ENCODE data around the gene HMGCL. TPM values are rescaled to one million over a fixed set of nuclear protein-coding genes. Genes with fewer than 3 reads are reported as not detected.

HMGCL gene
- total RNA-seq, 2 donors from 2014 or later: 18.9 to 21.1 TPM

DNA sequence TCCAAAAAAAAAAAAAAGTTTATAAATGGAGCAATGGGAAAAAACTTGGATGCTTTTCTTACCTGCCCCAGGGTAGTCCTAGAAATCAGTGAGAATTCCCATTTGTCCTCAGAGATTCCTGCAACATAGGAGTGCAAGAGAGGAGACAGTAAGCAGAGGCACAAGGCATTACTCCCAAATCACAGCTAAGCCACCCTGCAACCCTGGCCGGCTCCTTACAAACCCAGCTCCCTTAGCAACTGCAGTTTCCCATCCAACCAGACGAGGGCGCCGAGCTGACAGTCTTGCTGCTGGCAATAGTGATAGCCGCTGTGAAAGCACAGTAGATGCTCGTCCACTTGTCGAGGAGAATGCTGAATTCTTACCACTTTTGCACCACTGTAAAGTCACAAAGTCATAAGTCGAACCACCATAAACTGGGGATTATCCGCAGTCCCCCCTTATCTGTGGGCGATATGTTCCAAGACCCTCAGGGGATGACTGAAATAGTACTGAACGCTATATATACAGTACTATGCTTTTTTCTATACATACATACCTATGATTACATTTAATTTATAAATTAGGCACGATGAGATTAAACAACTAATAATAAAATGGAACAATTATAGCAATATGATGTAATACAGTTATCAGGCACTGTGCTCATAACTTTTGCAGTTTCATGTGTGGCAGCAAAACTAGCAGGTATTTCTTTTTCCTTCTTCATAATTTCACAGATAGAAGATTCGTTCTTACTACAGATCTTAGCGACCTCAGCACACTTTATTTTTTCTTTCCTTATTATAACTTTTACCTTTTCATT, 53.0 kb downstream of the HMGCL start:
- ATAC-seq: peak; percentile 94
- WGBS, 2 donors: 11 to 12% methylated on average over 13 to 14 of the region's 14 CpGs
- H3K4me3 ChIP-seq: no peak overlapping the region
- no peaks in the 10 kb centered on the region for H3K9me3 ChIP-seq
- H3K27me3 ChIP-seq: no peaks in the 10 kb centered on the region
- DNase-seq: peak; percentile 88 to 92 (median 88)
- no peaks in the 10 kb centered on the region for H3K36me3 ChIP-seq (replicated peaks in 1 of 2; ENCODE audit: insufficient read depth in 1 of 2, low read depth in 2 of 2)
- intact Hi-C loops (cut with DNase I): no loop called here
- TF ChIP-seq POLR2A (IDR thresholded peaks at IDR 0.05): no peak
- TF ChIP-seq, protein P1, sequence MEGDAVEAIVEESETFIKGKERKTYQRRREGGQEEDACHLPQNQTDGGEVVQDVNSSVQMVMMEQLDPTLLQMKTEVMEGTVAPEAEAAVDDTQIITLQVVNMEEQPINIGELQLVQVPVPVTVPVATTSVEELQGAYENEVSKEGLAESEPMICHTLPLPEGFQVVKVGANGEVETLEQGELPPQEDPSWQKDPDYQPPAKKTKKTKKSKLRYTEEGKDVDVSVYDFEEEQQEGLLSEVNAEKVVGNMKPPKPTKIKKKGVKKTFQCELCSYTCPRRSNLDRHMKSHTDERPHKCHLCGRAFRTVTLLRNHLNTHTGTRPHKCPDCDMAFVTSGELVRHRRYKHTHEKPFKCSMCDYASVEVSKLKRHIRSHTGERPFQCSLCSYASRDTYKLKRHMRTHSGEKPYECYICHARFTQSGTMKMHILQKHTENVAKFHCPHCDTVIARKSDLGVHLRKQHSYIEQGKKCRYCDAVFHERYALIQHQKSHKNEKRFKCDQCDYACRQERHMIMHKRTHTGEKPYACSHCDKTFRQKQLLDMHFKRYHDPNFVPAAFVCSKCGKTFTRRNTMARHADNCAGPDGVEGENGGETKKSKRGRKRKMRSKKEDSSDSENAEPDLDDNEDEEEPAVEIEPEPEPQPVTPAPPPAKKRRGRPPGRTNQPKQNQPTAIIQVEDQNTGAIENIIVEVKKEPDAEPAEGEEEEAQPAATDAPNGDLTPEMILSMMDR (IDR thresholded peaks at IDR 0.05): peak; percentile 78 to 88 (median 83)
- H3K27ac ChIP-seq: no peak overlapping the region
- peaks cover 2% of the 10 kb centered on the region for H3K4me1 ChIP-seq

DNA sequence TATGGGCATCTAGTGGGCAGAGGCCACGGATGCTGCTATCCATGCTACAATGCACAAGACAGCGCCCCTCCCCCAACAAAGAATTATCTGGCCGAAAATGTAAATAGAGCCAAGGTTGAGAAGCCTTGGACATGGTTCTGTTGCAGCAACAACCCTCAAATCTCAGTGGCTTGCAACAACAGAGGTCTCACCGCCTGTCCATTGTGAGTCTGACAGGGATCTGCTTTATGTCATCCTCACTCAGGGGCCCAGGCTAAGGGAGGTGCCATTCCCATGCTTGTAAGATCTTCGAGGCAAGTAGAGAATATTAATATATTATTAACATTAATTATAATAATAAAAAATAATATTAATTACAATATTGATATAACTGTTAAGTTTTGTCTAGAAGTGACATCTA, 56.5 kb downstream of the HMGCL start:
- Histone ChIP-seq H3K9me3 (no peaks in the 10 kb centered on the region), H3K27ac (no peak overlapping the region), H3K4me3 (no peak overlapping the region), H3K27me3 (no peaks in the 10 kb centered on the region), H3K36me3 (replicated peaks in 1 of 2; ENCODE audit: insufficient read depth in 1 of 2, low read depth in 2 of 2) (no peaks in the 10 kb centered on the region), H3K4me1 (peaks cover 3% of the 10 kb centered on the region)
- intact Hi-C loops (cut with DNase I): no loop called here
- DNase-seq (no peak), ATAC-seq (no peak)
- 72 to 73% methylated on average over 5 of the region's 5 CpGs for WGBS, 2 donors
- no peak for TF ChIP-seq POLR2A (IDR thresholded peaks at IDR 0.05)
- TF ChIP-seq, protein P1 (IDR thresholded peaks at IDR 0.05): no peak

GRCh38 chr1:23763041-23763577, 62.1 kb downstream of the HMGCL start:
- H3K36me3 ChIP-seq (replicated peaks in 1 of 2; ENCODE audit: insufficient read depth in 1 of 2, low read depth in 2 of 2): peaks cover 11 to 25% of the 10 kb centered on the region in 2 donors
- 69 to 71% methylated on average over 7 of the region's 7 CpGs for WGBS, 2 donors
- ATAC-seq: no peak

DNA sequence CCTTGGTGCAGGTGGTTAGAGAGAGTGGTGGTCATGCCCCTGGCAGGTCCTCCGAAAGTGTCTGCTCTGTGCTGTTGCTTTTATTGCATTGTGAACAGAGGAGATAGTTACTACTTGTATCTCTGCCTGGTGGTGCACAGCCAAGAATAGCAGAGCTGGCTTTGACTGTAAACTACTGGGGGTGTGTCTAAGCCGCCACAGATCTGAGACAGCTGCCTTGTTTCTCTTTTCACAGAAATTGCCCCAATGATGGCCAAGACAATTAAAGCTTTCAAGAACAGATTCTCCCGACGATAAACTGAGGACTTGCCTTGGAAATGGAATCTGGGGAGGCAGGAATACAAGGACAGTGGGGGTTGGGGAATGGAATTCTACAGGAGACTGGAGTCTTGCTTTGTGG, 66.0 kb downstream of the HMGCL start:
- intact Hi-C loops (cut with DNase I): no loop called here
- H3K36me3 ChIP-seq (replicated peaks in 1 of 2; ENCODE audit: insufficient read depth in 1 of 2, low read depth in 2 of 2): peaks cover 30 to 51% of the 10 kb centered on the region in 2 donors
- TF ChIP-seq POLR2A (IDR thresholded peaks at IDR 0.05): no peak
- TF ChIP-seq, protein P1 (IDR thresholded peaks at IDR 0.05): no peak
- H3K4me1 ChIP-seq: peaks cover 11% of the 10 kb centered on the region
- ATAC-seq: no peak
- no peak overlapping the region for H3K4me3 ChIP-seq
- H3K27me3 ChIP-seq: no peaks in the 10 kb centered on the region
- H3K27ac ChIP-seq: no peak overlapping the region
- DNase-seq: no peak
- H3K9me3 ChIP-seq: no peaks in the 10 kb centered on the region
- WGBS, 2 donors: 31 to 44% methylated on average over 4 of the region's 4 CpGs

More at GRCh38 chr1:23763041-23763577, 62.1 kb downstream of the HMGCL start:
- Histone ChIP-seq H3K27ac (no peak overlapping the region), H3K9me3 (no peaks in the 10 kb centered on the region), H3K27me3 (no peaks in the 10 kb centered on the region), H3K4me3 (no peak overlapping the region), H3K4me1 (peaks cover 11% of the 10 kb centered on the region)
- intact Hi-C loops (cut with DNase I): no loop called here
- no peak for TF ChIP-seq POLR2A (IDR thresholded peaks at IDR 0.05)
- TF ChIP-seq, protein P1 (IDR thresholded peaks at IDR 0.05): no peak
- DNase-seq: no peak
